GM12874 (cell line): ENCODE data around the gene LCORL.

Experiments used
- CTCF ChIP-seq: IDR thresholded peaks from 2 replicates; pipeline ENCODE4 v1.5.1; 2011; ENCODE audit warnings: low read depth, mild to moderate bottlenecking, control low read depth, low read length, moderate library complexity; ENCODE audit not compliant: insufficient read depth

The LCORL gene

GRCh38 chr4:17945303-17945702 lies 76.3 kb downstream of the LCORL start:
- TF ChIP-seq CTCF: no peak

- no peak for TF ChIP-seq CTCF
These were observed 79.8 kb downstream of the LCORL start for GRCh38 chr4:17941731-17942130.

GRCh38 chr4:17939054-17939453 lies 82.5 kb downstream of the LCORL start:
- TF ChIP-seq CTCF: no peak

DNA sequence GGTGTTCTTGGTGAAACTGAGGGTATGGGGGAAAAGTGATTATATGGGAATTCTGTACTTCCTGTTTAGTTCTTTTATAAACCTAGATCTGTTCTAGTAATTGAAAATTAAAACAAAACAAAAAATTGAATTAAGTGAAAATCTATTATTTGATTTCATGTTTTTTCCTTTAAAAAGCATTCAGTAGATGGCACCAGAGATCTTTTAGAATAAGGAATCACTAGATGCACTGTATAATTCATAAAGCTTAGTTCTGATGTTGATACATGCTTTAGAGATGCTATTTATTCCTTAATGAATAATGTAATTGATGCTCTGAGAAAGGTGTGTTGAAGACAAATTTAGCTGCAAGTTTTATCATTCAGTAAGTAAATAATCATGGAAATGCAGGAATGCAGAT lies 87.3 kb downstream of the LCORL start:
- TF ChIP-seq CTCF: no peak

DNA sequence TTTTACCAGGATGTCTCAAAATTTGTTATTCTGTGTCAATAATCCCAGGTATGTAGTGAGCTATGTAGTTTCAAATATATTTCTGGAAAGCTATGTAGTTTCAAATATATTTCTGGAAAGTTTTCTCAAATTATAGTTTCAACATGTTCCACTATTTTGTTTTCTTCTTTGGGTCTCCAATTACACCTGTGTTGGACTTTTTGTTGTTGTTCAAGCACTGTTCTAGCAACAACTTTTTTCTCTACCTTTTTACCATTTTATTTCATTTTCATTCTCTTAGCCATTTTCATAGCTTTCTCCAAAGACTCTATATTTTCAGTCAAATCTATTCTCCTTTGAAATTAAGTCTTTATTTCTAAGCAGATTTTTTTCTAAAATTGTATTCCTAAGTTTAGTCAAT lies 88.4 kb downstream of the LCORL start:
- no peak for TF ChIP-seq CTCF

GRCh38 chr4:17932041-17932440 lies 89.5 kb downstream of the LCORL start:
- TF ChIP-seq CTCF: no peak

DNA sequence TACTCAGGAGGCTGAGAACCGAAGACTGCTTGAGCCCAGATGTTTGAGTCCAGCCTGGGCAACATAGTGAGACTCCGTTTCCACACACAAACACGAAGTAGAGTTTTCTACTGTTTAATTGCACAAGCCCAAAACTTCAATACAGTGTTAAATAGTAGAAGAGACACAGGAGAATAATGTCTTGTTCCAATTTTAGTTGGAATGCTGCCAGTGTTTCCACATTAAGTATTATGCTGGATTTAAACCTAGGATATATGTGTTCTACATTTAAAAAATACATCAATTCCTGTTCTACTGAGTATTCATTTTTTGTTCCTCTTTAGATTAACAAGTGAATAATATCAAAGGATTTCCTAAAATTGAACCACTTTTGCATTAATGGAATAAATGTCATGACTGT lies 91.3 kb downstream of the LCORL start:
- no peak for TF ChIP-seq CTCF

DNA sequence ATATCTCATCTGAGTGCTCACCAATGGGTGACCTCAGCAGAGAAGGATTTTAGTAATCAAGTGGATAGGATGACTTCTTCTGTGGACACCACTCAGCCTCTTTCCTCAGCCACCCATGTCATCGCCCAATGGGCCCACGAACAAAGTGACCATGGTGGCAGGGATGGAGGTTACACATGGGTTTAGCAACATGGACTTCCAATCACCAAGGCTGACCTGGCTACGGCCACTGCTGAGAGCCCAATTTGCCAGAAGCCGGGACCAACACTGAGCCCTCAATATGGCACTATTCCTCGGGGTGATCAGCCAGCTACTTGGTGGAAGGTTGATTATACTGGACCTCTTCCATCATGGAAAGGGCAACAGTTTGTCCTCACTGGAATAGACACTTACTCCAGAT lies 97.4 kb downstream of the LCORL start:
- TF ChIP-seq CTCF: no peak
